HL-60/S4 treated with retinoic acid at 250 ng/mL for 4 days and 3 days (cell line): ENCODE measurements around the gene C2CD2.

ENCODE experiments used
- in situ Hi-C: fragments of 300-500 bp; cut with MboI; formaldehyde crosslinking; loops from 2 replicates; pipeline ENCODE4 v1.7.0; 2022; ENCODE audit warnings: low sequenced_read_pairs

The C2CD2 gene

GRCh38 chr21:41850085-41850484 is 103.7 kb downstream of the C2CD2 start:
- in situ Hi-C loops, result no loop called here

GRCh38 chr21:41848958-41849580 is 104.7 kb downstream of the C2CD2 start:
- in situ Hi-C loops, result no loop called here

- in situ Hi-C loops, result no loop called here
Observed at GRCh38 chr21:41848533-41848932, 105.3 kb downstream of the C2CD2 start.

- in situ Hi-C loops, result no loop called here
Observed at GRCh38 chr21:41847066-41847804, 106.6 kb downstream of the C2CD2 start.

- in situ Hi-C loops, result no loop called here
Observed at GRCh38 chr21:41846536-41846935, 107.3 kb downstream of the C2CD2 start.

- in situ Hi-C loops, result no loop called here
Observed at GRCh38 chr21:41846033-41846317, 107.8 kb downstream of the C2CD2 start.

- in situ Hi-C loops, result no loop called here
Observed at GRCh38 chr21:41845310-41846032, 108.3 kb downstream of the C2CD2 start.

- in situ Hi-C loops, result no loop called here
Observed at GRCh38 chr21:41843584-41843983, 110.2 kb downstream of the C2CD2 start.

GRCh38 chr21:41840880-41841279 is 112.9 kb downstream of the C2CD2 start:
- in situ Hi-C loops, result no loop called here

- in situ Hi-C loops, result no loop called here
Observed at GRCh38 chr21:41839387-41840000, 114.3 kb downstream of the C2CD2 start.

- in situ Hi-C loops, result no loop called here
Observed at GRCh38 chr21:41837756-41838297, 116.0 kb downstream of the C2CD2 start.

- in situ Hi-C loops, result no loop called here
Observed at GRCh38 chr21:41836166-41837015, 117.4 kb downstream of the C2CD2 start.

GRCh38 chr21:41835711-41836154 is 118.1 kb downstream of the C2CD2 start:
- in situ Hi-C loops, result no loop called here
